ENCODE data around the gene PSMB7.

PSMB7 gene

DNA sequence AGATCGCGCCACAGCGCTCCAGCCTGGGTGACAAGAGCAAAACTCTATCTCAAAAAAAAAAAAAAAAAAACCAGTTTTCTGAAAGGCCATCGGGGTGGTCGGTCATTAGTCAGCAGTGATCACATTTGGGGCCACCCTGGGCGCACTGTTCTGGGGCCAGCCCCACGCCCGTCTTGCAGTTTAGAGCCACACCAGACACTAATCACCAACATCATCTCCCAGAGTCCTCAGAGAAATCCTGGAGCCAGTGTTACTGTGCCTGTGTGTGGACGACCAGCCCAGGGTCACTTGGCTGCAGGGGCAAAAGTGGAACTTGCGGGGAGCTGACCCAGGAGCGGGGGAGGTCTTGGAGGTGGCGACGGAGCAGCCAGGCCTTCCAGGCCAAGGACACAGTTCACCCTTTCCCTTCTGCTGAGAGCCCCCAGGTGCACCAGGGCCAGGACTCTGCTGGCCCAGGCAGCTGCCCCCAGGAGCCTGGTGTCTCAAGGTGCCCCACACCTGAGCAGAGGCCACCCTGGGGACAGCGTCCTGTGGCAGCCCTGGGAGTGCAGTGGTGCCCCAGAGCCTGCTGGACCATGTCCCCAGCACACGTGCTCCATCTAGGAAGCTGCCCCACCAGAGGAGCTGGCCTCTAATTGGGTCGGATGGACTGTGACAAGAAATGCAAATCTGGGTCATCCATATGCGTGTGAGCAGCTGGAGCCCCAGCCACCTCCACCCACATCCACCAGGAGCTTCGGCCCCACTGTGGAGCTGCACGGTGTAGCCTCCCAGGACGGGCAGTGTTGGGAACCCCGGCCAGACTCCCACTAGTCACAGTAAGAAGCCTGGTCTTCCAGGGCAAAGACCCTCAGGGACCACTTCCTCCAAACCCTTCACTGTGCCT is 106.4 kb downstream of the PSMB7 start:
- no peak for TF ChIP-seq CTCF (IDR thresholded peaks at IDR 0.05)

DNA sequence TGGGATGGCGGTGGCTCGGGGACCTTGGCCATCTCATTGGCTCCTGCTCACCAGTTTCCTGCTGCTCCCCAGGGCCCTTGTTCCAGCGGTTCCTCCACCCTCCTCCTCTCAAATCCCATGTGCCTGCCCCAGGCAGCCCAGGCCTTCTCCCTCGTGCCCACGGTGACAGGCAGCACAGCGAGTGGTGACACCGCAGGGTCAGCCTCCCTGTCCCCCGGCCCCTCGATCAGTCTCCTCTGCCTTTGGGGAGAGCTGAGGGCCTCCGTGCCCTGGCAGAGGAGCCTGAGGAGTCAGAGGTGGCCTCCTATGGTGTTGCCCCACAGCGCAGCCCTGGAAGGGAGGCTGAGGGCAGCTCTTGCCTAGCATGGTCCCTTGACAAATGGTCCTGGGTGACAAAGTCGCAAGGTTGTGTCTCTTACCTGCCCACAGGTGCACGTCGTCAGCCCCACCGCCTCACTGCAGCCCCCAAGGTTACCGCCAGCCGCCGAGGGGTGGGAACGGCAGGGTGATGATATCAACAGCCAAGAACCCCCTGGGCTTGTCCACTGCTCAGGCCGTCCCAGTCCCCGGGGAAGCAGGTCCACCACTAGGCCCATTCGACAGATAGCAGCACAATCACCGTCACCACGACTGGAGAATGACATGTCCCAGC is 107.7 kb downstream of the PSMB7 start:
- TF ChIP-seq CTCF (IDR thresholded peaks at IDR 0.05): no peak

DNA sequence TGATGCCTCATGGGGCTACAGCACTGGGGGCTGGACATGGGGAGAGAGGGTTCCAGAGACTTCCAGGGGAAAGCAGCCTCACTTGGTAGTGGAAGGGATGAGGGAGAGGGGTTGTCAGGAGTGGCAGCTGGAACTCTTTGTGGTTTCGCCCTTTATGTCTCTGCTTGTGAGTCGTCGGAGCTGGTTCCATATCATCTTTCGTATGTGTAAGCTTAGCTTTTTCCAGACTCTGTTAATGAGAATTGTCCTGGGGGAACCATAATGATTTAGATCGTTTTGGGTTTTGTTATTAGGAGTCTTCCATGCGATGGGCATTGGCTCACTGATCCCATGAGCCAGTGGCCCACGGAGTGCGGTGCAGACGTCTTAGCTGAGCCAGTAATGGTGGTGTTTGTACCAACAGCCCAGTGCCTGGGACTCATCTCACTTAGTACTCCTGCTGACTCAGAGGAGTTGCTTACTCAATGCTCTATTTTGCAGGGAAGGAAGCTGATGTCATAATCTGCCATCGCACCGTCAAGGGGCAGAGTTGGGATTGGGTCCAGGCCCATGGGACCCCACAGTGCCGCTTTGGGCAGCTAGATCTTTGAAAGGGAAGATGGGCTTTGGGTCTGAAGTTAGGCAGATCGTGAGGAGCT is 109.0 kb downstream of the PSMB7 start:
- TF ChIP-seq CTCF (IDR thresholded peaks at IDR 0.05): no peak

DNA sequence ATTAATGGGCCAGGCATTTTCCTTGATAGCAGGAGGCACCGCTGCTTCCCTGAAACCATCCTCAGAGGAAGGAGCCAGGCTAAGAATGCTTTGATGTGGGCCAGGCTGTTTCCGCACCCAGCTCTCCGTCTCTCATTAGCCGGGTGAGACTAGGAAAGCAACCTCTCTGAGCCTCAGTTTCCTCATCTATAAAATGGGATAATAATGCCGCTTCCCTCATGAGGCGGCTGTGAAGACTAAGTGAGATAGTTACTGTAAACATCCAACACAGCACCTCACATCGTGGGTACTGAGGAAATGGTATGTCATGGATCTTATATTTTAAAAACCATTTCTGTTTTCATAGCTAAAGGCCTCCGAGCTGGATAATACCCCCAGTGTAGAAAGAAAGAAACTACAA is 111.0 kb downstream of the PSMB7 start:
- no peak for TF ChIP-seq CTCF (IDR thresholded peaks at IDR 0.05)

DNA sequence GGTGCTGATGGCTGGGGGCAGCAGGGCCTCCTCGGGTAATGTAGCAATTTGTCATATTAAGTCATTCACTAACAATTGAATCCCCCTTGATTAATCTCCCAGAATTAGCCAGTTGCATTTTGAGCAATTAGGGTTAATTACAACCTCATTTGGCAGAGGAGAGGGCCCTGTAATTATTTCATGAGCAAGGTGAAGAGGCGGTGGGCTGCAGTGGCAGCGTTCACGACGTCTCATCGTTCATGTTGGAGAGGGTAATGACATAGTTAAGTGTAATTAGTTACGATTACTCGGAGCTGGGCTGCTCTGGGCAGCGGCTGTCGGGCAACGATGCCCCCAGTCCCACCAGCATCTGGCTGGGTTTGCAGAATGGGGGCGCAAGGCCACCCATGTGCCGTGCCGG is 111.5 kb downstream of the PSMB7 start:
- TF ChIP-seq CTCF (IDR thresholded peaks at IDR 0.05): no peak

Data from LNCAP (cell line).